ENCODE measurements around the gene GPR141.

Gene GPR141

DNA sequence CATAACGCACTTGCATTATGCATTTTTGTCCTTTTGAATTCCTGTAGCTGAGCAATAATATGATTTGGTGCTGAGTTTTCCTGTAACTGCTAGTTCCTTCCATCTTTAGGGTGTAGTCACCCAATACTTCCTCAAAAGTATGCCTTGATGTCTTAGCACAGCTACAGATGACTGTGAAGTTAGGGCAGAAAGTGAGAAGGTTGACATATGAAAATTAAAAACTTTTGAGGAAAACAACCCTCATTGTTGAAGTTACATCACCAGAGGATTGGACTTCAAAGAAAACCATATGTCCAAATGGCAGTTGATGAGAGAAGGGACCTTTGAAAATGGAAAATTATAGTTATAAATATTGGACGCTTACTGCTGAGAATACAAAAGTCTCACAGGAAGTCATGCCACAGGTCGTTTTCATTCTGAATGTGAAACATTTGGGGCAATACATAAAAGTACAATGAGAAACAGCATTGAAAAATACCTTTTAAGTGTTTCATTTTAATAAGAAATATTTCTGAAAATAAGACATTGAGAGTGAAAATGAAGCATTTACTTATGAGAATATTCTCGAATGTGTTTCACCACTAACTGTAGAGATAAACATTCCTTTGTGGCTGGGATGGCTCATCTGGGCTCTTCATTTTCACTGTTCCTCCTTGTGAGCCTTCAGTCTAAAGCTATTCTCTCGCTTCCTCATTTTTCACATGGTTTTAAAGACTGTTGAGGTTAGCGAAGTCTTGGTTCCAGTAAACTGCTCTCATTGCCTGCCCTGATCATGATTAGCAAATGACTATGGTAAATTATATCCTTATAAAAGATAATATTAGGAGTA is 103.4 kb downstream of the GPR141 start:
- peak; percentile 72 for DNase-seq (ENCODE audit: low spot score)

Data from pons (tissue), 1 donor.